ENCODE data around the gene USP5.

DNA sequence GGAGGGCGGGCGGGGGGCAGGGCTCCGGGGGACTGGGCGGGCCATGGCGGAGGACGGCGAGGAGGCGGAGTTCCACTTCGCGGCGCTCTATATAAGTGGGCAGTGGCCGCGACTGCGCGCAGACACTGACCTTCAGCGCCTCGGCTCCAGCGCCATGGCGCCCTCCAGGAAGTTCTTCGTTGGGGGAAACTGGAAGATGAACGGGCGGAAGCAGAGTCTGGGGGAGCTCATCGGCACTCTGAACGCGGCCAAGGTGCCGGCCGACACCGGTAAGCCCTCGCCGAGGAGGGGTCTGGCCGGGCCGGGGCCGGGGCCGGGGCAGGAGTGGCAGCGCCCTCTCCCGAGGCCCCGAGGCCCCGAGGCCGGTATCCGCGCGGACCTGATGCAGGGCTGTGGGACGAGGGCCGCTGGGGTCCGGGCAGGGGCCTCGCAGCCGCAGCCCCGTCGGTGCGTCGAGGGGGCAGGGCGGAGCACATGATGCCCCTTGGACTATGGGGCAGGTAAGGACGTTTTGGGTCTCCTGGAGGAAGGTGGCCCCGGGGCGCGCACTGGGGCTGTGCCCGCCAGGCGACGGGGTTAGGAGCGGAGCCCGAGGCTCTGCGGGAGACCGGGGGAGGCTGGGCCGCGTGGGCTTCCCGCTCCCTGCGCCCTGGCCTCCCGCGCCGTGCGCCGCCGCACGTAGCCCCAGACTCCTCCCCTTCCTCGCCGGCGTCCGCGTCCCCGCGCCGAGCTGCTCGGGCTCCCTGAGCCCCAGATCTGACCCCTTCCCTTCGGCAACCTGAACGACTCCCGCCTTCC lies 15.7 kb downstream of the USP5 start, which contains the start of gene TPI1:
- TF ChIP-seq POLR2A (IDR thresholded peaks at IDR 0.05) (peak; percentile 99), CTCF (IDR thresholded peaks at IDR 0.05) (no peak)

All from Peyer's patch (tissue), 4 donors.